Astrocyte (in vitro differentiated cells and primary cell): Measurements from ENCODE around the gene BLOC1S5.

Experiments used
- EZH2 ChIP-seq: IDR thresholded peaks from 2 replicates; pipeline ENCODE4 v1.6.1; 2012; ENCODE audit warnings: mild to moderate bottlenecking, low read length, inconsistent platforms; ENCODE audit not compliant: insufficient read depth
- TF ChIP-seq, protein P1 (sequence below): IDR thresholded peaks from 2 replicates; pipeline ENCODE4 v1.5.1; 2011; ENCODE audit warnings: low read depth, mild to moderate bottlenecking, inconsistent platforms, low read length, moderate library complexity; ENCODE audit not compliant: insufficient read depth

DNA sequence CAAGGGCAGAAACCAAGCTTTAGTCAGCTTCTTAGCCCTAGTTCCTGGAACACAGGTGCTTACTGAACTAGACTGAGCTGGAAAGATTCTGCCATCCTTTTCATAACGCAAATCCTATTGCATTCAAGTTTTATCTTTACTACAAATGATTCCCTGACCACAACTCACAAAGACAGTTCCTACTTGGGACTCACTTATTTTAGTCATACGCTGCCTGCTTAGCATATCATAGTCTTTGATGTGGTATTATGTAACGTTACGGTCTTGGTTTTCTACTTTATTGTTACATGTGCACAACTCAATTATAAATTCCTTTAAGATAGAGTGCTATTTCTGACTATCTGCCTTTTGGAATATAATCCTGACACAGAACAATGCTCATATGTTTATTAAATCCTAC, 59.1 kb downstream of the BLOC1S5 start:
- TF ChIP-seq EZH2 = no peak
- TF ChIP-seq, protein P1, sequence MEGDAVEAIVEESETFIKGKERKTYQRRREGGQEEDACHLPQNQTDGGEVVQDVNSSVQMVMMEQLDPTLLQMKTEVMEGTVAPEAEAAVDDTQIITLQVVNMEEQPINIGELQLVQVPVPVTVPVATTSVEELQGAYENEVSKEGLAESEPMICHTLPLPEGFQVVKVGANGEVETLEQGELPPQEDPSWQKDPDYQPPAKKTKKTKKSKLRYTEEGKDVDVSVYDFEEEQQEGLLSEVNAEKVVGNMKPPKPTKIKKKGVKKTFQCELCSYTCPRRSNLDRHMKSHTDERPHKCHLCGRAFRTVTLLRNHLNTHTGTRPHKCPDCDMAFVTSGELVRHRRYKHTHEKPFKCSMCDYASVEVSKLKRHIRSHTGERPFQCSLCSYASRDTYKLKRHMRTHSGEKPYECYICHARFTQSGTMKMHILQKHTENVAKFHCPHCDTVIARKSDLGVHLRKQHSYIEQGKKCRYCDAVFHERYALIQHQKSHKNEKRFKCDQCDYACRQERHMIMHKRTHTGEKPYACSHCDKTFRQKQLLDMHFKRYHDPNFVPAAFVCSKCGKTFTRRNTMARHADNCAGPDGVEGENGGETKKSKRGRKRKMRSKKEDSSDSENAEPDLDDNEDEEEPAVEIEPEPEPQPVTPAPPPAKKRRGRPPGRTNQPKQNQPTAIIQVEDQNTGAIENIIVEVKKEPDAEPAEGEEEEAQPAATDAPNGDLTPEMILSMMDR = no peak
